Tibial artery (tissue), 4 donors: ENCODE results near the gene MDM1.

Source experiments
- DNase-seq, 2 donors: peaks; one replicate each; pipeline ENCODE4 v3.0.0-alpha.2; 2019
- H3K27ac ChIP-seq, 2 donors: fragments of 200-600 bp; sonication (generic) in 1 of 2; 1 replicate in 1 of 2; 2 replicates in 1 of 2; pipeline ENCODE4 v1.5.1; 2018 to 2019; ENCODE audit warnings: mild to moderate bottlenecking in 1 of 2
- H3K27me3 ChIP-seq, 2 donors: fragments of 200-600 bp; sonication (generic) in 1 of 2; one replicate each; pipeline versions ENCODE4 v1.5.1 to v1.6.0; 2016 to 2019
- H3K36me3 ChIP-seq, 3 donors: fragments of 200-600 bp; sonication (generic) in 2 of 3; one replicate each; pipeline ENCODE4 v1.5.1; 2016 to 2019; ENCODE audit warnings: mild to moderate bottlenecking in 2 of 3
- H3K4me1 ChIP-seq, 4 donors: fragments of 200-600 bp; sonication (generic) in 2 of 4; 1 replicate in 3 of 4; 2 replicates in 1 of 4; pipeline ENCODE4 v1.5.1; 2016 to 2019
- H3K4me3 ChIP-seq, 2 donors: fragments of 200-600 bp; sonication (generic) in 1 of 2; 1 replicate in 1 of 2; 2 replicates in 1 of 2; pipeline ENCODE4 v1.5.1; 2018 to 2019; ENCODE audit warnings: mild to moderate bottlenecking in 2 of 2
- H3K9me3 ChIP-seq, 3 donors: fragments of 200-600 bp; sonication (generic) in 1 of 3; one replicate each; pipeline ENCODE4 v1.5.1; 2016 to 2019
- CTCF ChIP-seq, 2 experiments: fragments of 200-600 bp in 1 of 2; fragments of 450-650 bp in 1 of 2; IDR thresholded peaks; one replicate each; pipeline ENCODE4 v1.5.1; 2017 to 2019; ENCODE audit warnings: antibody characterized with exemption in 2 of 2, mild to moderate bottlenecking in 1 of 2, moderate library complexity in 1 of 2
- intact Hi-C: fragments of 100-400 bp; cut with DNase I; formaldehyde crosslinking; loops from one replicate; pipeline ENCODE4 v1.15.0; 2023; ENCODE audit warnings: low total_unique reads

MDM1 gene

GRCh38 chr12:68292151-68292943 is 39.8 kb downstream of the MDM1 start:
- H3K27ac ChIP-seq: no peak overlapping the region
- intact Hi-C loops: no loop called here
- TF ChIP-seq CTCF (IDR thresholded peaks at IDR 0.05): no peak

GRCh38 chr12:68291396-68292036 is 40.6 kb downstream of the MDM1 start:
- Histone ChIP-seq H3K4me1 (no peaks in the 10 kb centered on the region), H3K4me3 (no peak overlapping the region), H3K27me3 (no peaks in the 10 kb centered on the region), H3K9me3 (no peaks in the 10 kb centered on the region), H3K27ac (no peak overlapping the region), H3K36me3 (peaks cover 0 to 5% (median 0%) of the 10 kb centered on the region in 3 donors)
- TF ChIP-seq CTCF (IDR thresholded peaks at IDR 0.05): no peak
- DNase-seq: no peak
- intact Hi-C loops: no loop called here

More at GRCh38 chr12:68292151-68292943, 39.8 kb downstream of the MDM1 start:
- no peak for DNase-seq
- Histone ChIP-seq H3K36me3 (peaks cover 0 to 11% (median 0%) of the 10 kb centered on the region in 3 donors), H3K9me3 (no peaks in the 10 kb centered on the region), H3K27me3 (no peaks in the 10 kb centered on the region), H3K4me3 (no peak overlapping the region), H3K4me1 (no peaks in the 10 kb centered on the region)

GRCh38 chr12:68290126-68290525 is 42.0 kb downstream of the MDM1 start:
- H3K27me3 ChIP-seq: no peaks in the 10 kb centered on the region
- H3K9me3 ChIP-seq: no peaks in the 10 kb centered on the region
- H3K4me1 ChIP-seq: no peaks in the 10 kb centered on the region
- DNase-seq: no peak
- no peaks in the 10 kb centered on the region for H3K36me3 ChIP-seq
- intact Hi-C loops: no loop called here
- TF ChIP-seq CTCF (IDR thresholded peaks at IDR 0.05): no peak
- no peak overlapping the region for H3K27ac ChIP-seq
- H3K4me3 ChIP-seq: no peak overlapping the region

GRCh38 chr12:68287106-68287505 is 45.1 kb downstream of the MDM1 start:
- no peak for TF ChIP-seq CTCF (IDR thresholded peaks at IDR 0.05)
- intact Hi-C loops: no loop called here
- no peak overlapping the region for H3K27ac ChIP-seq
- no peak for DNase-seq
- no peak overlapping the region for H3K4me3 ChIP-seq
- no peaks in the 10 kb centered on the region for H3K27me3 ChIP-seq
- H3K36me3 ChIP-seq: no peaks in the 10 kb centered on the region
- no peaks in the 10 kb centered on the region for H3K9me3 ChIP-seq
- H3K4me1 ChIP-seq: no peaks in the 10 kb centered on the region

- no peak overlapping the region for H3K27ac ChIP-seq
- H3K36me3 ChIP-seq: no peaks in the 10 kb centered on the region
- TF ChIP-seq CTCF (IDR thresholded peaks at IDR 0.05): no peak
- DNase-seq: no peak
- no peaks in the 10 kb centered on the region for H3K4me1 ChIP-seq
- no peaks in the 10 kb centered on the region for H3K9me3 ChIP-seq
- no peak overlapping the region for H3K4me3 ChIP-seq
- intact Hi-C loops: no loop called here
- no peaks in the 10 kb centered on the region for H3K27me3 ChIP-seq
Measured at GRCh38 chr12:68286396-68286795, 45.8 kb downstream of the MDM1 start.
